SK-N-SH (cell line): ENCODE results near the gene SPINK5. TPM values are rescaled to one million over a fixed set of nuclear protein-coding genes. Genes with fewer than 3 reads are reported as not detected.

Experiments used
- CTCF ChIA-PET: fragments of 300-600, 350-600 bp; formaldehyde crosslinking; extraction: SDS; loops from one replicate; lab custom pipeline; 2021; lab: Yijun Ruan, JAX
- POLR2A ChIA-PET: fragments of 350-600 bp; sonication (Branson Sonifier 250); formaldehyde crosslinking; extraction: SDS; loops from one replicate; lab custom pipeline; 2020; ENCODE audit warnings: antibody characterized with exemption, inconsistent platforms; lab: Yijun Ruan, JAX
- DNase-seq: peaks from one replicate; pipeline ENCODE4 v3.0.0; 2012
- H2AFZ ChIP-seq: fragments of 200-600 bp; sonication (generic); 2 replicates; pipeline ENCODE4 v1.8.1; 2016; ENCODE audit warnings: antibody characterized with exemption, mild to moderate bottlenecking, low read depth
- H3F3A ChIP-seq: fragments of 200-600 bp; sonication (generic); replicated peaks from 2 replicates; pipeline ENCODE3; 2016; ENCODE audit warnings: antibody characterized with exemption, mild to moderate bottlenecking; ENCODE audit not compliant: insufficient read depth
- H3K27ac ChIP-seq, 2 experiments: fragments of 200-500 bp in 1 of 2; fragments of 200-600 bp in 1 of 2; sonication (Bioruptor generic) in 1 of 2; sonication (generic), shearing (Covaris generic) in 1 of 2; 2 replicates each; pipeline versions ENCODE4 v1.5.1 to v1.6.1; 2014 to 2016; ENCODE audit warnings: low read depth in 2 of 2, inconsistent platforms in 1 of 2, low read length in 1 of 2, mild to moderate bottlenecking in 1 of 2, mixed read lengths in 1 of 2
- H3K27me3 ChIP-seq: fragments of 200-600 bp; sonication (generic), shearing (Covaris generic); 2 replicates; pipeline ENCODE4 v1.6.1; 2016; ENCODE audit warnings: mixed run types; ENCODE audit not compliant: insufficient read depth
- H3K36me3 ChIP-seq, 2 experiments: fragments of 200-500 bp in 1 of 2; fragments of 200-600 bp in 1 of 2; sonication (Bioruptor generic) in 1 of 2; sonication (generic) in 1 of 2; replicated peaks in 1 of 2; 2 replicates each; pipeline versions ENCODE3 to v1.5.1; 2014 to 2016; ENCODE audit warnings: low read length in 1 of 2, mild to moderate bottlenecking in 1 of 2; ENCODE audit not compliant: insufficient read depth in 2 of 2, control insufficient read depth in 1 of 2
- H3K4me1 ChIP-seq, 2 experiments: fragments of 200-500 bp in 1 of 2; fragments of 200-600 bp in 1 of 2; sonication (Bioruptor generic) in 1 of 2; sonication (generic), shearing (Covaris generic) in 1 of 2; 2 replicates each; pipeline versions ENCODE4 v1.5.1 to v1.6.1; 2014 to 2016; ENCODE audit warnings: low read depth in 1 of 2, low read length in 1 of 2, mixed run types in 1 of 2; ENCODE audit not compliant: insufficient read depth in 2 of 2, control insufficient read depth in 1 of 2
- H3K4me2 ChIP-seq: fragments of 200-600 bp; sonication (generic), shearing (Covaris generic); 2 replicates; pipeline ENCODE4 v1.6.1; 2017; ENCODE audit warnings: mixed run types
- H3K4me3 ChIP-seq, 2 experiments: fragments of 200-500 bp in 1 of 2; fragments of 200-600 bp in 1 of 2; sonication (Bioruptor generic) in 1 of 2; sonication (generic), shearing (Covaris generic) in 1 of 2; 2 replicates each; pipeline versions ENCODE4 v1.5.1 to v1.8.1; 2014 to 2016; ENCODE audit warnings: low read depth in 2 of 2, inconsistent platforms in 1 of 2, low read length in 1 of 2, mild to moderate bottlenecking in 1 of 2, mixed read lengths in 1 of 2, moderate library complexity in 1 of 2
- H3K79me2 ChIP-seq: fragments of 200-600 bp; sonication (generic); 2 replicates; pipeline ENCODE4 v1.8.1; 2017; ENCODE audit warnings: mild to moderate bottlenecking; ENCODE audit not compliant: insufficient read depth
- H3K9ac ChIP-seq: fragments of 200-600 bp; sonication (generic); 2 replicates; pipeline ENCODE4 v1.6.1; 2017; ENCODE audit warnings: mixed run types
- H3K9me2 ChIP-seq: fragments of 200-600 bp; sonication (generic); 2 replicates; pipeline ENCODE4 v1.6.1; 2017; ENCODE audit warnings: mixed run types
- H3K9me3 ChIP-seq: fragments of 200-600 bp; sonication (generic); 2 replicates; pipeline ENCODE4 v1.6.1; 2017; ENCODE audit warnings: mixed run types, mild to moderate bottlenecking, moderate library complexity
- H4K20me1 ChIP-seq: fragments of 200-600 bp; sonication (generic); 2 replicates; pipeline ENCODE4 v1.6.1; 2017; ENCODE audit warnings: mild to moderate bottlenecking, mixed run types; ENCODE audit not compliant: insufficient read depth
- ELF1 ChIP-seq: IDR thresholded peaks from 2 replicates; pipeline ENCODE4 v1.4.0; 2012
- EZH2phosphoT487 ChIP-seq: fragments of 200-600 bp; sonication (generic); IDR thresholded peaks from 2 replicates; pipeline ENCODE4 v1.6.1; 2017; ENCODE audit warnings: low read depth, mixed run types, mild to moderate bottlenecking, antibody characterized with exemption, moderate library complexity, borderline replicate concordance
- RAD21 ChIP-seq: IDR thresholded peaks from 2 replicates; pipeline ENCODE4 v1.6.1; 2012; ENCODE audit warnings: mild to moderate bottlenecking, low read length
- RFX5 ChIP-seq: IDR thresholded peaks from 2 replicates; pipeline ENCODE4 v1.6.1; 2012; ENCODE audit warnings: mild to moderate bottlenecking, improper control_type of control experiment, low read length
- SIN3A ChIP-seq: IDR thresholded peaks from 2 replicates; pipeline ENCODE4 v1.6.1; 2012; ENCODE audit warnings: low read depth, mild to moderate bottlenecking, low read length, moderate library complexity, borderline replicate concordance
- TAF1 ChIP-seq: IDR thresholded peaks from 2 replicates; pipeline ENCODE4 v1.6.1; 2012; ENCODE audit warnings: low read depth, mild to moderate bottlenecking, low read length, moderate library complexity, borderline replicate concordance
- TCF12 ChIP-seq: IDR thresholded peaks from 2 replicates; pipeline ENCODE4 v1.4.0; 2012
- YY1 ChIP-seq: IDR thresholded peaks from 2 replicates; pipeline ENCODE4 v1.4.0; 2012; ENCODE audit warnings: low read depth, mild to moderate bottlenecking
- WGBS: methylation state at CpG from one replicate; pipeline ENCODE4 v1.1.6; 2017; ENCODE audit warnings: low lambda C conversion rate; 5-methylcytosine and 5-hydroxymethylcytosine counted together
- polyA plus RNA-seq, 3 experiments: library from polyadenylated mRNA; depleted of rRNA; stranded (reverse); fragments of >200 nt; gene quantifications; 2 replicates each; pipeline ENCODE4 v1.2.3, GENCODE V29; 2012
- TF ChIP-seq, protein P1 (sequence below): IDR thresholded peaks from 2 replicates; pipeline ENCODE4 v1.4.0; 2012; ENCODE audit warnings: low read depth, borderline replicate concordance
- TF ChIP-seq, protein P2 (sequence below): fragments of 200-600 bp; sonication (generic); IDR thresholded peaks from 2 replicates; pipeline ENCODE4 v1.6.1; 2017; ENCODE audit warnings: antibody characterized with exemption, mild to moderate bottlenecking, moderate library complexity
- TF ChIP-seq, protein P3 (sequence below): IDR thresholded peaks from 2 replicates; pipeline ENCODE4 v1.6.1; 2012; ENCODE audit warnings: mild to moderate bottlenecking, low read depth, low read length, moderate library complexity
- TF ChIP-seq, protein P4 (sequence below): IDR thresholded peaks from 2 replicates; pipeline ENCODE4; 2012

The SPINK5 gene
- polyA plus RNA-seq, 1 of the 3 experiments (the other 2 are of a cell fraction), result not detected

DNA sequence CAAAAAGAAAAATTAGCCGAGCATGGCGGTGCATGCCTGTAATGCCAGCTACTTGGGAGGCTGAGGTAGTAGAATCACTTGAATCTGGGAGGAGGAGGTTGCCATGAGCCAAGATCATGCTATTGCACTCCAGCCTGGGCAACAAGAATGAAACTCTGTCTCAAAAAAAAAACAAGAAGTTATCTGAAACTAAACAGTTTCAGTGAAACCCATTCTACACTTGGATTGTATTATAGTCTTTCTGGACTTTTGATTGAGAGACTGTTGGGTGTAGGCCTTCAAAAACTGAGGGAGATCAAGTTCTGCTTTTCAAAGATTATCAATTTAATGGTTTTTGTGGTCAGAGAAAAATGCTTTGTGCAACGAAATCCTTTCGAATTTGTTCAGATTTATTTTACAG, 34.6 kb upstream of the SPINK5 start:
- no peak overlapping the region for H2AFZ ChIP-seq
- no peak overlapping the region for H3K4me2 ChIP-seq
- no peaks in the 10 kb centered on the region for H3K9me3 ChIP-seq
- ChIA-PET POLR2A (no interaction called here), CTCF (no interaction called here)
- H3K27ac ChIP-seq, result no peak overlapping the region
- no peak for TF ChIP-seq RAD21
- no peak for TF ChIP-seq TAF1
- no peak for TF ChIP-seq EZH2phosphoT487
- TF ChIP-seq, protein P1, sequence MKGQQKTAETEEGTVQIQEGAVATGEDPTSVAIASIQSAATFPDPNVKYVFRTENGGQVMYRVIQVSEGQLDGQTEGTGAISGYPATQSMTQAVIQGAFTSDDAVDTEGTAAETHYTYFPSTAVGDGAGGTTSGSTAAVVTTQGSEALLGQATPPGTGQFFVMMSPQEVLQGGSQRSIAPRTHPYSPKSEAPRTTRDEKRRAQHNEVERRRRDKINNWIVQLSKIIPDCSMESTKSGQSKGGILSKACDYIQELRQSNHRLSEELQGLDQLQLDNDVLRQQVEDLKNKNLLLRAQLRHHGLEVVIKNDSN, result no peak
- TF ChIP-seq RFX5, result no peak
- TF ChIP-seq, protein P2, sequence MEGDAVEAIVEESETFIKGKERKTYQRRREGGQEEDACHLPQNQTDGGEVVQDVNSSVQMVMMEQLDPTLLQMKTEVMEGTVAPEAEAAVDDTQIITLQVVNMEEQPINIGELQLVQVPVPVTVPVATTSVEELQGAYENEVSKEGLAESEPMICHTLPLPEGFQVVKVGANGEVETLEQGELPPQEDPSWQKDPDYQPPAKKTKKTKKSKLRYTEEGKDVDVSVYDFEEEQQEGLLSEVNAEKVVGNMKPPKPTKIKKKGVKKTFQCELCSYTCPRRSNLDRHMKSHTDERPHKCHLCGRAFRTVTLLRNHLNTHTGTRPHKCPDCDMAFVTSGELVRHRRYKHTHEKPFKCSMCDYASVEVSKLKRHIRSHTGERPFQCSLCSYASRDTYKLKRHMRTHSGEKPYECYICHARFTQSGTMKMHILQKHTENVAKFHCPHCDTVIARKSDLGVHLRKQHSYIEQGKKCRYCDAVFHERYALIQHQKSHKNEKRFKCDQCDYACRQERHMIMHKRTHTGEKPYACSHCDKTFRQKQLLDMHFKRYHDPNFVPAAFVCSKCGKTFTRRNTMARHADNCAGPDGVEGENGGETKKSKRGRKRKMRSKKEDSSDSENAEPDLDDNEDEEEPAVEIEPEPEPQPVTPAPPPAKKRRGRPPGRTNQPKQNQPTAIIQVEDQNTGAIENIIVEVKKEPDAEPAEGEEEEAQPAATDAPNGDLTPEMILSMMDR, result no peak
- no peaks in the 10 kb centered on the region for H4K20me1 ChIP-seq
- no peaks in the 10 kb centered on the region for H3K79me2 ChIP-seq
- no peaks in the 10 kb centered on the region for H3K4me1 ChIP-seq
- no peak for DNase-seq
- no peak overlapping the region for H3K9ac ChIP-seq
- H3F3A ChIP-seq, result no peaks in the 10 kb centered on the region
- no peak overlapping the region for H3K4me3 ChIP-seq
- no peaks in the 10 kb centered on the region for H3K9me2 ChIP-seq
- no peaks in the 10 kb centered on the region for H3K36me3 ChIP-seq
- no peaks in the 10 kb centered on the region for H3K27me3 ChIP-seq
- 52% methylated on average over 4 of the region's 4 CpGs for WGBS

DNA sequence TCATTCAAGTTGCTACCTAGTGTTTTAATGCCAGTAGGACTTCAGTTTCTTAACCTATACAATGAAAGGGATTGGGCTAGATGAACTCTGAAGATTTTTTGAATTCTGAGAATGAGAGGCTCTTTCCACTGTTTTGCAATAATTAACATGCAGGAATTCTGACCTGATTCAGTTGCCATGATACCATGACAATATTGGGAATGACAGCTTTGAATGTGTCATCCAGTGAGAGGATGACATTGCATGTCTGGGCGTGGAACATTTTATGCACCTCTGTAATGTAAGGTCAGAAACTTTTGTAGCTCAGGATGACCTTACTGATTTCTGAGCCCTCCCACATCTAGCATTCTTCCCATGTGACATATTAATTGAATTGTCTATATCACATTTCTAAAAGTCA, 30.6 kb upstream of the SPINK5 start:
- Histone ChIP-seq H3K9me2 (no peaks in the 10 kb centered on the region), H3K79me2 (no peaks in the 10 kb centered on the region), H3K4me3 (no peak overlapping the region), H3K4me1 (no peaks in the 10 kb centered on the region), H3K27ac (no peak overlapping the region), H2AFZ (no peak overlapping the region), H3K9ac (no peak overlapping the region), H3K9me3 (no peaks in the 10 kb centered on the region), H3K27me3 (no peaks in the 10 kb centered on the region), H4K20me1 (no peaks in the 10 kb centered on the region), H3K4me2 (no peak overlapping the region), H3F3A (no peaks in the 10 kb centered on the region), H3K36me3 (no peaks in the 10 kb centered on the region)
- 15% methylated on average over 1 of the region's 1 CpG for WGBS
- no peak for DNase-seq
- TF ChIP-seq TCF12 (no peak), ELF1 (no peak), YY1 (no peak), SIN3A (no peak)
- TF ChIP-seq, protein P3, sequence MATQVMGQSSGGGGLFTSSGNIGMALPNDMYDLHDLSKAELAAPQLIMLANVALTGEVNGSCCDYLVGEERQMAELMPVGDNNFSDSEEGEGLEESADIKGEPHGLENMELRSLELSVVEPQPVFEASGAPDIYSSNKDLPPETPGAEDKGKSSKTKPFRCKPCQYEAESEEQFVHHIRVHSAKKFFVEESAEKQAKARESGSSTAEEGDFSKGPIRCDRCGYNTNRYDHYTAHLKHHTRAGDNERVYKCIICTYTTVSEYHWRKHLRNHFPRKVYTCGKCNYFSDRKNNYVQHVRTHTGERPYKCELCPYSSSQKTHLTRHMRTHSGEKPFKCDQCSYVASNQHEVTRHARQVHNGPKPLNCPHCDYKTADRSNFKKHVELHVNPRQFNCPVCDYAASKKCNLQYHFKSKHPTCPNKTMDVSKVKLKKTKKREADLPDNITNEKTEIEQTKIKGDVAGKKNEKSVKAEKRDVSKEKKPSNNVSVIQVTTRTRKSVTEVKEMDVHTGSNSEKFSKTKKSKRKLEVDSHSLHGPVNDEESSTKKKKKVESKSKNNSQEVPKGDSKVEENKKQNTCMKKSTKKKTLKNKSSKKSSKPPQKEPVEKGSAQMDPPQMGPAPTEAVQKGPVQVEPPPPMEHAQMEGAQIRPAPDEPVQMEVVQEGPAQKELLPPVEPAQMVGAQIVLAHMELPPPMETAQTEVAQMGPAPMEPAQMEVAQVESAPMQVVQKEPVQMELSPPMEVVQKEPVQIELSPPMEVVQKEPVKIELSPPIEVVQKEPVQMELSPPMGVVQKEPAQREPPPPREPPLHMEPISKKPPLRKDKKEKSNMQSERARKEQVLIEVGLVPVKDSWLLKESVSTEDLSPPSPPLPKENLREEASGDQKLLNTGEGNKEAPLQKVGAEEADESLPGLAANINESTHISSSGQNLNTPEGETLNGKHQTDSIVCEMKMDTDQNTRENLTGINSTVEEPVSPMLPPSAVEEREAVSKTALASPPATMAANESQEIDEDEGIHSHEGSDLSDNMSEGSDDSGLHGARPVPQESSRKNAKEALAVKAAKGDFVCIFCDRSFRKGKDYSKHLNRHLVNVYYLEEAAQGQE, result no peak
- TF ChIP-seq, protein P4, sequence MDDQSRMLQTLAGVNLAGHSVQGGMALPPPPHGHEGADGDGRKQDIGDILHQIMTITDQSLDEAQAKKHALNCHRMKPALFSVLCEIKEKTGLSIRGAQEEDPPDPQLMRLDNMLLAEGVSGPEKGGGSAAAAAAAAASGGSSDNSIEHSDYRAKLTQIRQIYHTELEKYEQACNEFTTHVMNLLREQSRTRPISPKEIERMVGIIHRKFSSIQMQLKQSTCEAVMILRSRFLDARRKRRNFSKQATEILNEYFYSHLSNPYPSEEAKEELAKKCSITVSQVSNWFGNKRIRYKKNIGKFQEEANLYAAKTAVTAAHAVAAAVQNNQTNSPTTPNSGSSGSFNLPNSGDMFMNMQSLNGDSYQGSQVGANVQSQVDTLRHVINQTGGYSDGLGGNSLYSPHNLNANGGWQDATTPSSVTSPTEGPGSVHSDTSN, result no peak
- ChIA-PET POLR2A (no interaction called here), CTCF (no interaction called here)
